ENCODE results near the gene RBM41.
A peak's percentile ranks its signal among the peaks of the same experiment; 100 is the strongest.

The RBM41 gene

DNA sequence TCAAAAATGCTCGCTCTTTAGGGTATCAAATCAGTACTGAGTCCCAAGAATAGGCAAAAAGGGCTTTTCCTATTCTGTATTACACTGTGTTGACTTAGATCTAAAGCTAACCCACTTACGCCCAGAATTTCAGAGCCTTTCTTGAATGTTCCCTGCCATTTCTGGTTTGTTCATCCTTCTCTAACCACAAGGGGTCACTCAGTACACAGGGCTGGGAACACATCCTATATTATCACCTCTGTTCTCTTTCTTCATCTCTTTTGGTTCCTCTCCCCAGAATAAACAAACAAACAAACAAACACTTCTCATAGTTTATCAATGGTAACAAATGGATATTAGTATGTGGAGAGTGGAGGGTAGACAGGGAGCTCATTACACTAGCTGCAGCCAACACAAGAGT is 93.1 kb downstream of the RBM41 start:
- DNase-seq, result peak; percentile 52

DNA sequence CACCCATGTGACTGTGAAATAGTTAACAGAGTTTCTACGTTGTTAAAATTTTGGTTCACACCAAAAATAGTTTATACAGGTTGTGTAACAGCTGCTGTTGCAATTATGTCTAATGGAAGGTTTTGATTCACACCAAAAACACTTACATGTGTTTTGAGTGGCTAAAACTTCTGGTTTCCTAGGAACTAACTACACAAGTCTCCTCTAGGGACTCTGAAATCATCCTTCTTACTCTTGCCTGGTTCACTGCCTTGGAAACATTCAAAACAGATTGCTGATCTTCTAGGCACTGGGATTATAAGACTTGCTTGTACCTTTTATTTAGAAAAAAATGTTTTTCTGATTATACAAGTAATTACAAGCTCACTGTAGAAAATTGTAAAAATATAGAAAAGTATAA is 103.7 kb downstream of the RBM41 start:
- DNase-seq, result no peak
